Measurements from ENCODE around the gene OXCT1.
"Not testable (repeated sequence)": the region's sequence is repeated elsewhere in the genome, so short reads cannot be mapped to it uniquely, and the experiment has no call there.

The OXCT1 gene

DNA sequence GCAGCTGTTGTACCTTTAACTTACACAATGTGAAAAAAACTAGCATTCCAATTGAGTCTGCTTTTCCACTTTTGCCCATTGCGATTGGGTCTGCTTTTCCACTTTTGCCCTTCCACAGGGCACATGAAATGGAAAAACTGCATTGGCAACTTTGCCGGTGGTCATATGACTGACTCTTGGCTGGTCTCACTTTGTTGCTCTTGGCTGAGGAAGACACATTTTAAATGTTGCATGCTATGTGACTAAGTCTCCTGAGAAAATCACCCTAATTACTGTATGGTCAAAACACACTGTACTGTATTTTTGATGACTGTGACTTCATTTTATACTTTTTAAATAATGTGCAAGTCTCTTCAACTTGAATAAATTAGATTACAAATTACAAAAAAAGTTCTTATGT lies 1.6 kb upstream of the OXCT1 start:
- DNase-seq, result no peak

DNA sequence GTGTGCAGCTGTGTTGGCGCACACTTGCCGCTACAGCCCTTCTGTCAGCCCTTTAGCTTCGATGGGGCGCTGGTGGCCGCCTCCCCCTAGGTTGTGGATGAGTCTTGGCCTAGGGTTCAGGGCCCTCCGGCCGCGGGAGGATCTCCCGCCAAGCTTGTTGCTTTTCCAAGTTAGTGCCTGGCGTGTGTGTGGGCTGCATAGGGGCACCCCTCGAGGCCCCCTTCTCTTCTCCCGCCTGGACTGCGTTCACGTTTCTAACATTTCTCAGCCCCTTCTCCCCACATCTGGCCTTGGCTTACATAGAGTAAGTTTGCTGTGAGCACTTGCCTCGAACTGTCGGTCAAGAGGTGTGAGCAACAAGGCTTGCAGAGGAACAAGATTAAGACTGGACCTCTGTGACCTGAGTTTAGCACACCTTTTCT lies 413 bp upstream of the OXCT1 start:
- no peak for DNase-seq

DNA sequence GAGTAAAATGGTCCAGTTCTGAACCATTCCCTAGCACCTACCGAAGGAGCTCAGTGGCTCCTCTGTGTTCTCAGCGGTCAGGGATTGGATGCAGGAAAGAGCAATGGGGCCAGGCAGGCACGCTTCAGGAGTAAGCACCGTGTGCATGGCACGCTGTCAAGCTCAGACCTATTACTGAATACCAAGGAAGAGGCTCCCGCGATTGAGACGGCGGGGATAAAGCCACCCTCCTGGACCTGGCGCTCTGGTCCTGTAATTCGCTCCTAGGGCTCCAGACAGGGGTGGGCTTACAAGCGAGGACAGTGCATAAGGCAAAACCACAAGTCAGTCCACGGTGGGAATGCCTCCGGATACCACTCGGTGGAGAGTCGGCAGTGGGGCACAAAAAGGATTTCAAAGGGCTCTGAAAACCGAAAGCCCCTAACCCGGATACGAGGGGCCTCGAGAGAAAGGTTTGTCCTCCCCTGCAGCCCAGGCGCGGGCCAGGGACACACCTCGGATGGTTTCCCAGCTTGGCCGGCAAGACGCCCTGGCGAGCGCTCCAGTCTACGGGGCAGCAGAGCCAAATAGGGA lies 988 bp downstream of the OXCT1 start:
- DNase-seq, result no peak

DNA sequence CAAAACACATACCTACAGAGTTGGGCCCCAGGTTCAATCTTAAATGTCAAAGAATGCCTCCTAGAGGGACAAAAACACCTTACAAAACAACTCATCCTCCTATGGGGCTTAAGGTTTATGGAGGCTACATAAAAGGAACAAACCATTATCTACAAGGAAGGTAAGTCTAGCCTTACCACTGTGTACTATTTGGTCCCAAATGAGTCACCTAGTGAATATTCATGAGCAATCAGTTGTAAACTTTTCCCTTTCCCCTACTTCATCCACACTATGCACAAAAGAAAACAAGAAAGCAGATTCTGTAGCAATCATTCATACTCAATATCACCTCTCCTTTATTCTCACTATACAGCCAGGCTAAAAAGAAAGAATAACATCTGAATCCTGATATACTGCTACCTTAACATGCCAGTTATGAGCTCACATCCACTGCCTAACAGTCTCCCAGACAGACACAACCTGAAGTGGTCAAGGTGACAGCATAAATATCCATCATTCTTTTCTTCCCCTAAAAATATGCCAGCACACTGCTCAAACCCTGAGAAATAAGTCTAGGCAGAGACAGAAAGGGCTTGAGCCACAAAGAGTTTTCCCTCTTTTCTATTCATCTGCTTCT lies 6.2 kb downstream of the OXCT1 start:
- DNase-seq, result no peak

DNA sequence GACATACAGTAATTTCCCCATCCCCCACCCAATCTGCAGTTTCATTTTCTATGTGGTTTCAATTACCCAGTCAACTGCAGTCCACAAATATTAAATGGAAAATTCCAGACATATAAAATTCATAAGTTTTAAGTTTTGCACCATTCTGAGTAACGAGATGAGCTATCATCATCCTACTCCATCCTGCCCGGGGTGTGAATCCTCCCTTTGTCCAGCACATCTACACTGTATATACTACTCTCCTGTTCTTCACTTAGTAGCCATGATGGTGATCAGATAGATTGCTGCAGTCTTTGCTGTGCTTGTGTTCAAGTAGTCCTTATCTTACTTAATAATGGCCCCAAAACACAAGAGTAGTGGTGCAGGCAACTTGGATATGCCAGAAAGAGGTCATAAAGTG lies 11.3 kb downstream of the OXCT1 start:
- no peak for DNase-seq

DNA sequence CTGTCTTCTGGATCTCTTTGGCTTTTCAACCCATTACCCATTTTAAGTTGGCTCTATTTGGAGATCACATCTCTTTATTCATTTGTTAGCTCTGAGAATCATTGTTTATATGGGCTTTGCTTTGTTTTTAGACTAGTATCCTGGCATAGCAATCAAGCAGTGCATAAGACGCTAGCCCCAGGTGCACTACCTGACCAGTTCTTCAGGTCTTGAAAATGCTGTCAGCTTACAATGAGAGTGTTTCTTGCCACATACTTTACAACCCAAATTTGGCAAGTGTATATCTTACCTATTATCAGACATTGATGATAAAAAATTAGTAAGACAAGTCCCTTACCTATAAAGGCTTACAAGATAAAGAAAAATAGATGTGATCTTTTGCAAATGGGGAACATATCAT lies 12.2 kb downstream of the OXCT1 start:
- DNase-seq, result no peak

DNA sequence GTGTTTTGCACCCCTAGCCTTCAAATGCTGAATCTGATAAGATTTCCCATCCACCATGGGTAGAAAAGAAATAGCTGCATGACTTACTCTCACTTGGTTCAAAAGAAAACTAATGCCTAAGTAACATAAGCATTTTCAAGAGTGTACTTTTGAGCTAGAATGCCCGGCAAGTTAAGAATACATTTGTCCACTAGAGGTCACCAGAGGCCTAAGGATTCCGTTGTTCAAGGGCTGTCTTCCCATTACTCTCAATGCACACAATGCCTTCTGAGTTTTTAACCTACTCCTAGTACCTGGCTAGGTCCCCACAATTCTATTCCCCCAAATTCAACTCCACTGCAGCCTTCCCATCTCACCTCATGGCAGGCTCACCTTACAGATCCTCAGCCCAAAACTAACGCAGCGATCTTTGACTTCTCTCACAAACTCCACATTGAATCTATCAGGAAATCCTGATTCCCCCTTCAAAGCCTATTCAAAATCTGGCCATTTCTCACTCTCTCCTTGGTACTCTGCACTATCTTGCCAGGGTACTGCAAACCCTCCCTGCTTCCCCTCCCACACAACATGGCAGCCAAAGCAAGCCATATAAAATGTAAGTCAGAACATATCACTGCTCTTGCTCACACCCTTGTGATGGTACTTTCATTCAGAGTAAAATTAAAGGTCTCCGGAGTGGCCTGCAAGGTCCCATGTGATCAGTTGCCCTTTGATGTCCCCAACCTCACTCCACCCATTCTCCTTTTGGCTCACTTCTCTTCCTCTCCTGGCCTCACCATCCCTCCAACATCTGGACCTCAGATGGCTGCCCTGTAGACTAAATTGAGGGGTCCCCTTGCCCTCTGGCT lies 13.4 kb downstream of the OXCT1 start:
- peak; percentile 62 for DNase-seq

DNA sequence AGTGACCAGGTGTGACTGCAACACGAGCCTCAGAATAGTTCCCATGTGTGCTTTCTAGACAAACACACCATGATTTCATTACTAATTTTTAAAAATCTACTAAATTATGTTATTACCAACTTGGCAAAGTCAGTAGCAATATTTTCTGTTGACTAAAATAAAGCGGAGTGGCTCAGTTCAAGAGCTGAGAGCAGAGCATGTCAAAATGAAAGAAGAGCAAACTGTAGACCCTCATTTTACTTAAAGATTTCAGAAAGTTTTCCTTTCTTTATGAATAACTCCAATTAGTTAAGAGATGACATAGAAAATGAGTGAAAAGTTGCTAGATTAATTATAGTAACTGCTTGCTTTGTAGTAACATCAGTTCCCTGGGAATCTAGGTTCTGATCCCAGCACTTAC lies 17.9 kb downstream of the OXCT1 start:
- DNase-seq, result no peak

DNA sequence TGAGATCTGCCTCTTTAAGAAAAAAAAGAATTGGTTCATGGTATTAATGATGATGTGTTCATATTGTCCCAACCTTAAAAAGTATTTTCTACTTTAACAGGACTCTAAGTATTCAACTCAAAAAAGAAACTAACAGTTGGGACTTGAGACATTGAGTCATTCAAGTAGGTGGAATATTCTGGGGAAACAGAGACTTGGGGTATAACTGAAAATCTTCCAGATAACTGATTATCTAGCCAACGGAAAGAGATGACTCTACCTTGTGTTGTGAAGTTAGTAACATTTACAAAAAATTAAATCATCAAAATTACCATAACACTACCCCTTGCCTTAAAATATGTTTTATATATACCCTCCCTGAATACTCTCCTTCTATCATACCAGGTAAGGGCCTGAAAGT lies 19.1 kb downstream of the OXCT1 start:
- no peak for DNase-seq

DNA sequence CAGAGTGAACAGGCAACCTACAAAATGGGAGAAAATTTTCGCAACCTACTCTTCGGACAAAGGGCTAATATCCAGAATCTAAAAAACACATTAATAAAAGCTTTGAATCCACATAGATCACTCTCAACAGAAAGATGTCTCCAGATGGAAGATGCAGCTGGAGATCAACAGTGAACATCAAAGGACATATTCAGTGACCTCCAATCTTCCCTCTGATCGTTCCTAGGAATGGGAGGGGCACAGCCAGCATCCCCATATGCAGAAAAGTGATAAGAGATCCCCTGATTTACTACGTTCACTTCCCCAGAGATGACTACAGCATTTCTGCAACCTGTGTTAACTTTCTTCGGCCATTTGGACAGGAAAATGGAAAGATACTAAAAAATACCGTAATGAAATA lies 21.2 kb downstream of the OXCT1 start:
- no peak for DNase-seq

DNA sequence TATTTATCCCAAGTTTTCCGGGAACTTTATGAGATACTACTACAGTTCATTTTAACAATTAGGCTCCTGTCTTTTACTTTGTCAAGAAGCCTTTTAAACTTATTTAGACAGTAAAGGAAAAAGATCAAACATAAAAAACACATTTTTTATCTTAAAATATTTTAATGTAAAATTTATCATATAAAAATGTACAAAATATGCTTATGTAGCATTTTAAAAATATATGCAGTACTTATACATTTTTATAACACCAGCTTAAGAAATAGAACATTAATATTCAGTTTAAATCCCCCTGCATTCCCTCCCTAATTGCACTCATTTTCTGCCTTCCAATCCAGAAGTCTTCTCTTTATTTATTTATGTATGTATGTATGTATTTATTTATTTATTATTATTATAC lies 24.5 kb downstream of the OXCT1 start:
- not testable (repeated sequence) for DNase-seq

DNA sequence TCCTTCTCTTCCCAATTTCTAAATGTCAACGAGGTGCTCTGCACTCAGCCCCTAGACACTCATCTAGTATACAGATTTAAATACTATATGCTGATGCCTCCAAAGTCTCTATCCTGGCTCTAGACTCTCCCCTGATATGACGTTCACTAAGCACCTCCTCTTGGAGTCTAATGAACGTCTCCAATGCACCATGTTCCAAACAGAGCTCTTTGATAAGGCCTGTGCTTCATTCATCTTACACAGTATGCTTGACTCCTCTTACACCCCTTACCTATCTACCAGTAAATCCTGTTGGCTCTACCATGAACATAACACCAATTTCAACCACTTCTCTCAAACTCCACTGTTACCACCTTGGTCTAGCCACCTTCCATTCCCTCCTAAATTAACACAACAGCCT lies 25.7 kb downstream of the OXCT1 start:
- no peak for DNase-seq

DNA sequence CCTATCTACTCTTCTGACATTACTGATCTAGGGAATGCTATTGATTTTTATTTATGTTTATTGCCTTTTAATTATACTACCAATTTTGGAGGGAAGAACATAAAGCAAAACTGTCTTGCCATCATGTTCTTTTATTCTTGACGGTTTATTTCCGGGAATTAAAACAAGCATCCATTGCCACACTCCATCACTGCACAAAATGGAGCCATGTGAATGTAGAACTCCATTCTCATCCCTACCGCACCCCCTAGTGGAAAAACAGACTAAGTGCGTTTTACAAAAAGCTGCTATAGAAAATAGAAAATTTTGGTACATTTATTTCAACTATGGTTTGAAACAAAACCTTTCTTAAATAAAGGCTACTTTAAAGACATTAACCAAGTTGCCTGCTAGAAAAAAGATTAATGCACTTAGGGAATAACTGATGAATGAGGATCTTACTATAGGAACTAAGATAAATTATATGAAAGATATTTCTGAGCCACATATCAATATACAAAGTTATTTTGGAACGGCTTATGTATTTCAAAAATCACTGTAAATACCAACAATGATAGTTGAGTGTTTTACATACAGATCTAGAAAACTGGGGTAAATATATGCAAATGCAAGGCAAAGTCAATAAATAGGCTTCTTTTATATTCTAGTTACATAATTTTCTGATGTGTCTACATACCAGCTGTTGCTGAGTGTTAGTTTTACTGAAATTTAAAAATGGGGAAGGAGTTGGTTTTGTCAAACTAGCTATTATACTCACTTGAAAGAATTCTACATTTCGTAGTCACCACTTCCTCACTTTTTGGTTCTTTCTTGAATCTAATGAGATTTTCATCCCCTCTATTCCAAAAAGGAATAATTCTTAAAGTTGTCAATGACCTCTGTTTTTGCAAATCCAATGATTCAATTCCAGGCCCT lies 26.5 kb downstream of the OXCT1 start:
- peak; percentile 66 for DNase-seq

DNA sequence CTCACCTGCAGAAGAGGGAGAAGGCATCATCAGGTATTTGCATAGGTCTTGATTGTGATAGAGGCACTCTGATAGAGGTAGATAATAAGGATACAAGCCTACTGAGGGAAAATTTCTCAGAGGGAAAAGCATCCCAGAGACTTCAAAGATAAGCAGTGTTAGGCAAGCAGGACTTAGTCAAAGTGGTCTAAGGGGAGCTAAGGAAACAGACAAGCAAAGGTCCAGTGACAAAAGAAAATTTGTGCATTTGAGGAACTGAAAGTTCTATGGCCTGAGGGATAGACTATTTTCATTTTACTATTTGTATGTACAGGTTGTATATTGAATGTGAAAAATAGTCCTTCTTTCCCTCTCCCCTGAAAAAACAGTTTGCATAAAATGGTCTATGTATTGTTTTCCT lies 27.4 kb downstream of the OXCT1 start:
- DNase-seq, result peak; percentile 75

DNA sequence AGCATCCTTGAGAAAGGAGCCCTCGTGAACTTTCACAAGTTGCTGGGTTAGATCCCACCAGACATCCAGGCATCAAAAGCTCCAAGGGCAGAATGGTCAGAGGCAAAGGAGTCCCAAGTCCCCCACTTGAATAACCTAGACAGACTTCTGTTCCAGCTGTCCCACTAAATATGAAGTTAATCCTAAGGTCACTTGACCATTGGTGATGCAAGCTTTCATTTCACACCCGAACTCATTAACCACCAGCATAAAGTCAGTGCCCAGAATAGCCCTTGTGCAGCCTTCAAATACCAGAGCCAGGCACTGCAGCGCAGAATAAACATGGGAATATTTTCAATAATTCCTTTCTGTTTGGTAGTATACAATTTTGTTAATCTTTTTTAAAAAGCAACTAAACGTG lies 28.9 kb downstream of the OXCT1 start:
- DNase-seq, result peak; percentile 50

DNA sequence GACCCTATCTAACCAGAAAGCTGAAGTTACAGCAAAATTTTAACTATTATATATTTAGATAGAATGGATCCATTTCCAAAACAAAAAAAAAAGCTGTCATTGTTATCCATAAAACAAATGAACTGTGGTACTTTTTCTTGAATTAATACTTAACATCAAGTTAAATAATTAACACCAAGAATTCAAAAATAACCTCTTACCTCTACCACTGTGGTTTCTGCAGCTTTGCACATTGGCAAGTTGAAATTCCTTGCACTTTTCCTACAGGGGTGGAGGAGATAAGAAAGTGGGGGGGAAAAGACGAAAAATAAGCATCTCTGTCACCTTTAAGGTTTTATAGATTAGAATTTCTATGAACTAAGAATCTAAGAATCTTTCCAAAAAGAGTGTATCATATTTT lies 30.0 kb downstream of the OXCT1 start:
- no peak for DNase-seq

DNA sequence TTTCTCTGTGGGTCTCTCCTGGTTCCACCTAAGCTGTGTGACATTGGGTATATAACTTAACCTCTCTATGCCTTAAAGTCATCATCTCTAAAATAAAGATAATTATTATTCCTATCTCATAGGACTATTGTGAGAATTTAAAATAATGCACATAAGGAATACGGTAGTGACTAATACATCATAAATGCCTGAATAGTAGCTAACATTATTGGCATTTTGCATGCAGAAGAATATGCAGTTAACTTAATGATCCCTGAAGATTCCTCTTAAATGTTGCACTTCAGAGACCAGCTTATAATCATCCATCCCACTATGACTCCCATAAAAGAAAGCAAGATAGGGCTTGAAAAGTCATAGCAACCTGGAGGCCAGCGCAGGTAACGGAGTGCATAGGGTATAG lies 32.4 kb downstream of the OXCT1 start:
- DNase-seq, result no peak

DNA sequence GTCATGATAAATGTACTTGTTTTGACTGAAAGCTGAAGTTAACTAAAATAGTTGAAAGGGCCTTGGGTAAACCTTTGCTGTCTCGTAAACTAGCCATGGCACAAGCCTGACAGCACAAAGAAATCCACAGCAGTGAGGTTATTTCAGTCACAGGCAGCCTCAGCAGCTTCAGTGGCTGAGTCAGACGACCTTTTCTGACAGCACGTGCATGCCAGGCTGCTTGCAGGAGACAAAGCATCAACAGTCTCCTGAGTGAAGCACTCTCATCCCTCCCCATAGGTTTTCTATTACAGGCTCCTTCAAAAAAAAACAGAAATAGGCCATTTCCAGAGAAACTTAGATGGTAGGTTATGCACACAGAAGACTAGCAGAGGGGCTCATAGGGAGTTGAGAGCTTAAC lies 34.6 kb downstream of the OXCT1 start:
- peak; percentile 58 for DNase-seq

DNA sequence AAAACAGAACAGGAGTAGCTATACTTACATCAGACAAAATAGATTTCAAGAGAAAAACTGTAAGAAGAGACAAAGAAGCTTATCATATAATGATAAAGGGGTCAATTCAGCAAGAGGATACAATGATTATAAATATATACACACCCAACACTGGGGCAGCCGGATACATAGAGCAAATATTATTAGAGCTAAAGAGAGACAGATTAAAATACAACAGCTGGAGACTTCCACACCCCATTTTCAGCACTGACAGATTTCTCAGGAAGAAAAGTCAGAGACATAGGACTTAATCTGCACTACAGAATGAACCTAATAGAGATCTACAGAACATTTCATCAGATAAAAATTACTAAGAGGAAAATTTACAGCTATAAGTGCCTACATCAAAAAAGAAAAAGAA lies 35.7 kb downstream of the OXCT1 start:
- no peak for DNase-seq

DNA sequence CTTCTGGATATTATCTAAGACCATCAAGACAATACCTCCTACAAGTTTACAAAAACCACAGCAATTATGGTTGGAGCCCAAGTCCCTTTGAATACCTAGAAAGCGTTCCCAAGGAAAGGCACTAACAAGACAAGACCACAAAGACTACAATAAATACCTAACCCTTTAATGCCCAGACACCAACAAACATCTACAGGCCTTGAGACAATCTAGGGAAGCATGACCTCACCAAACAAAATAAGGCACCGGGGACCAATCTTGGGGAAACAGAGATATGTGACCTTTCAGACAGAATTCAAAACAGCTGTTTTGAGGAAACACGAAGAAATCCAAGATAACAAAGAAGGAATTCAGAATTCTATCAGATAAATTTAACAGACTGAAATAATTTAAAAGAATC lies 37.8 kb downstream of the OXCT1 start:
- DNase-seq, result no peak

DNA sequence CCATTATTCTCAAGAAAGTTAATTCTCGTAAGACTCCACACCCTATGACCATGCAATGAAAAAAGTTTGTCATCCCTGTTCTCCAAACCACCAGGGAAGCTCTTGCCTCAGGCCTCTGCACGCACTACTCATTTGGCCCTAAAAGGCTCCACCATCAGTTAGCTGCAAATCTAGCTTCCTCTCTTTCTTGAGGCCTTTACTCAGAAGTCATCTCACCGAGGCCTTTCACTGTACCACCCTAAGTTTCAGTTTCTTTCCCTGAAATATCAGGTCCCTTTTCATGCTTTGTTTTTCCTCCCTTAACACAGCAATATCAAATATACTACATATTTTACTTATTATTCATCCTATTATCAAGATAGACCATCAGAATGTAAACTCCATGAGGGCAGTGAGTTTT lies 39.1 kb downstream of the OXCT1 start:
- DNase-seq, result peak; percentile 73

DNA sequence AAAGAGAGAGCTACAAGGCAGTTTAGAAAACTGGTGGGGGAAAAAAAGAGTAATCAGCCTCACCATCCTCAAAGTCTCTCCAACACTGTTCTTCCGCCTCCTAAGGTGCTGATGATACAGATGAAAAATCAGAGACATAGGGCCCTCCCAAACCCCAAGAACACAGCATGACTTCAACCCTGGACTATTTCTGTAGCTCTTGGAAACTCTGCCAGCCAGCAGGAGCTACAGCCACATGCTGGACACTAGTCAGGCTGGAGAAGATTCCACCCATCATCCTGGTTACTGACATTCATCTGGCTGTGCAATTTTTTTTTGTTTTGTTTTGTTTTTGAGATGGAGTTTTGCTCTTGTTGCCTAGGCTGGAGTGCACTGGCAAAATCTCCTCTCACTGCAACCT lies 42.4 kb downstream of the OXCT1 start:
- DNase-seq, result no peak

DNA sequence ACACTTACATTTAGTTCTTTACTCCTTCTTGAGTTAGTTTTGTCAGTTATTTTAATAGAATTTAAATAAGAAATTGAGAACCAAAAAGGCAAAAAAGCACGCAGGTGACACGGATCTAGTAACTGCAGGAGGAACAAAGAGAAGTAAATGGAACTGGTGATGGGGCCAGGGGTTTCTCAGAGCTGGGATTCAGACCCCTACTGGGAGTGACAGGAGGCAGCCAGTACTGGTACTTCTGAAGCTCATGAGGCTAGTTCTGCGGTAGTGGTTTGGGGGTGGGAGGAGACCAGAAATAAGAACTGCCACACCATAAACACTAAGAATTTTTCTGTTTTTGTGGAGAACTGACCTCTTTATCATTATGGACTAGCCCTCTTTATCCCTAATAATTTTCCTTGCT lies 48.2 kb downstream of the OXCT1 start:
- DNase-seq, result no peak
